ENCODE data around the gene GFAP. TPM values are rescaled to one million over a fixed set of nuclear protein-coding genes. Genes with fewer than 3 reads are reported as not detected.

Gene GFAP
- total and polyA plus RNA-seq, 8 donors = 0.12 to 2.2 (median 0.85) TPM

GRCh38 chr17:44867841-44868240, 47.5 kb downstream of the GFAP start:
- WGBS, 2 donors = 87 to 90% methylated on average over 3 of the region's 3 CpGs
- no peak overlapping the region for H3K27ac ChIP-seq
- no peaks in the 10 kb centered on the region for H3K27me3 ChIP-seq
- intact Hi-C loops (cut with DNase I) = no loop called here
- TF ChIP-seq, protein P1, sequence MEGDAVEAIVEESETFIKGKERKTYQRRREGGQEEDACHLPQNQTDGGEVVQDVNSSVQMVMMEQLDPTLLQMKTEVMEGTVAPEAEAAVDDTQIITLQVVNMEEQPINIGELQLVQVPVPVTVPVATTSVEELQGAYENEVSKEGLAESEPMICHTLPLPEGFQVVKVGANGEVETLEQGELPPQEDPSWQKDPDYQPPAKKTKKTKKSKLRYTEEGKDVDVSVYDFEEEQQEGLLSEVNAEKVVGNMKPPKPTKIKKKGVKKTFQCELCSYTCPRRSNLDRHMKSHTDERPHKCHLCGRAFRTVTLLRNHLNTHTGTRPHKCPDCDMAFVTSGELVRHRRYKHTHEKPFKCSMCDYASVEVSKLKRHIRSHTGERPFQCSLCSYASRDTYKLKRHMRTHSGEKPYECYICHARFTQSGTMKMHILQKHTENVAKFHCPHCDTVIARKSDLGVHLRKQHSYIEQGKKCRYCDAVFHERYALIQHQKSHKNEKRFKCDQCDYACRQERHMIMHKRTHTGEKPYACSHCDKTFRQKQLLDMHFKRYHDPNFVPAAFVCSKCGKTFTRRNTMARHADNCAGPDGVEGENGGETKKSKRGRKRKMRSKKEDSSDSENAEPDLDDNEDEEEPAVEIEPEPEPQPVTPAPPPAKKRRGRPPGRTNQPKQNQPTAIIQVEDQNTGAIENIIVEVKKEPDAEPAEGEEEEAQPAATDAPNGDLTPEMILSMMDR (IDR thresholded peaks at IDR 0.05) = no peak
- DNase-seq = no peak
- no peaks in the 10 kb centered on the region for H3K4me1 ChIP-seq
- no peaks in the 10 kb centered on the region for H3K9me3 ChIP-seq
- H3K4me3 ChIP-seq = no peak overlapping the region
- H3K36me3 ChIP-seq = peaks cover 3 to 74% (median 23%) of the 10 kb centered on the region in 3 donors
- ATAC-seq = no peak
- no peak for FAIRE-seq

DNA sequence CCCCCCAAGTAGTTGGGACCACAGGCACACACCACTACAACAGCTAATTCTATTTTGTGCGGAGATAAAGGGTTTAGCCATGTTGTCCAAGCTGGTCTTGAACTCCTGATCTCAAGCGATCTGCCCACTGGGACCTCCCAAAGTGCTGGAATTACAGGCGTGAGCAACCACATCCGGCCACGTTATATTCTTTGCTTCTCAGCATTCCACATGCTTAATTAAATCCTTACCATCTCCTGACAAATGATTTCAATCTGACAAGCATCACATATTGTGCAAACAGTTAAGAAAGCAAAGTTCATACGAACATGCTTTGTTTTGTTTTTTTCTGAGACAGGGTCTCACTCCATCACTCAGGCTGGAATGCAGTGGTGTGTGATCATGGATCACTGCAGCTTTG, 49.4 kb downstream of the GFAP start:
- ATAC-seq (no peak), FAIRE-seq (no peak), DNase-seq (peak in 1 of 6 donors; percentile 18)
- intact Hi-C loops (cut with DNase I) = no loop called here
- H3K4me1 ChIP-seq = no peaks in the 10 kb centered on the region
- H3K27me3 ChIP-seq = no peaks in the 10 kb centered on the region
- peaks cover 3 to 65% (median 25%) of the 10 kb centered on the region in 3 donors for H3K36me3 ChIP-seq
- H3K4me3 ChIP-seq = no peak overlapping the region
- TF ChIP-seq, protein P1 (IDR thresholded peaks at IDR 0.05) = no peak
- WGBS, 2 donors = 85 to 87% methylated on average over 6 of the region's 6 CpGs
- no peak overlapping the region for H3K27ac ChIP-seq
- no peaks in the 10 kb centered on the region for H3K9me3 ChIP-seq

DNA sequence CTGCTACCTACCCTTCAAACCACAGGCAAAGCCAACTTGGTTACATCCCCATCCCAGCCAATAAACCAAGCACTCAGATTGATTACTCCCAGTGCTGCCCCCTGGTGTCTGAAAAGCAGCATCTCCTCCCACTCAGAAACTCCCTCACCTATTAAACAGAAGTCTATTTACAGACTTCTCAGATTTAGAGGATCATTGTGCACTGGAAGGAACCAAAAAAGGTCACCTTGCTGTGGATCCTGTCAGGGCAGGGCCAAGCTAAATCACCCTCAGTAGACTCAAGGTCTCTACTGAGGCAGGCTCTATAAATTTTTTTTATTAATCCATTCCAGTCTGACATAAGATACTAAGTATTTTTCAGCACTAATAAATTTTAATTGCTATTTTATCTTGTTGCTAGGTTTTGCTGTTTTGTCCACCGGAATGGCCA, 50.1 kb downstream of the GFAP start:
- 28 to 60% methylated on average over 1 of the region's 1 CpG for WGBS, 2 donors
- FAIRE-seq = no peak

DNA sequence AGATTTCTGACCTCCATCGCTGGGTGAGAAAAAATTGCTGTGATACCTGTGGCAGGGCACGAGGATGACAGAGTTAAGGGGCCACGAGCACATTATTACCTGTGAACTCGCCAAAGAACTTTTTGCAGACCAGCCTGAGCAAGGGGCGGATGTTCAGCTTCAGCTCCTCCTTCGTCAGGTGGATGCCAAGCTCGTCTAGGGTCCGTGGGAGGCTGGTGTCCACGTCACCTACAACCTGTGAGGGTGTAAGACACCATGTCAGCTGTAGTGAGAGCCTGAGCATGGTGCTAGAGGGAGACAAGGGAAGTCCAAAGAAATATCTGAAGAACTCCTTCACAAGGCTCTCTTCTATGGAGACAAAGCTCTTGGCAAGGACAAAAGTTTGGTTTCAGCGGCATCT, 50.5 kb downstream of the GFAP start:
- 56 to 62% methylated on average over 10 of the region's 10 CpGs for WGBS, 2 donors
- Histone ChIP-seq H3K27ac (no peak overlapping the region), H3K9me3 (no peaks in the 10 kb centered on the region), H3K36me3 (peaks cover 7 to 69% (median 30%) of the 10 kb centered on the region in 3 donors), H3K4me1 (no peaks in the 10 kb centered on the region), H3K4me3 (no peak overlapping the region), H3K27me3 (no peaks in the 10 kb centered on the region)
- intact Hi-C loops (cut with DNase I) = loop anchor here in 2 of 3 donors (5.0 kb wide), 2 partner anchors 83 to 88 kb away; no protein-coding TSS in a partner anchor
- DNase-seq = peak in 1 of 6 donors; percentile 21
- ATAC-seq = peak in 3 of 4 donors; percentile 11 to 23 (median 21)
- no peak for FAIRE-seq
- TF ChIP-seq, protein P1 (IDR thresholded peaks at IDR 0.05) = no peak

More for the DNA sequence above, 50.1 kb downstream of the GFAP start:
- peak; percentile 66 to 92 (median 86) for ATAC-seq
- no peaks in the 10 kb centered on the region for H3K4me1 ChIP-seq
- peak in 5 of 6 donors; percentile 44 to 63 (median 58) for DNase-seq
- H3K27ac ChIP-seq = no peak overlapping the region
- H3K4me3 ChIP-seq = no peak overlapping the region
- intact Hi-C loops (cut with DNase I) = no loop called here
- peaks cover 3 to 65% (median 26%) of the 10 kb centered on the region in 3 donors for H3K36me3 ChIP-seq
- no peaks in the 10 kb centered on the region for H3K9me3 ChIP-seq
- H3K27me3 ChIP-seq = no peaks in the 10 kb centered on the region
- TF ChIP-seq, protein P1 (IDR thresholded peaks at IDR 0.05) = peak; percentile 54 to 80 (median 76)
